ENCODE measurements around the gene MRPL27. TPM values are rescaled to one million over a fixed set of nuclear protein-coding genes. Genes with fewer than 3 reads are reported as not detected.

Gene MRPL27
- total RNA-seq, 1 experiment from 2014 or later = 106 TPM

- peaks cover 44% of the 10 kb centered on the region for H3K79me2 ChIP-seq (ENCODE audit: insufficient read depth, low read length)
- H3K9me2 ChIP-seq (ENCODE audit: insufficient read depth) = no peaks in the 10 kb centered on the region
- TF ChIP-seq CBX3 (IDR thresholded peaks at IDR 0.05; ENCODE audit: low read depth) = no peak
- no peak for TF ChIP-seq SRF (IDR thresholded peaks at IDR 0.05; ENCODE audit: low read depth)
- peak; percentile 91; the same call in 1 of the 2 replicates for TF ChIP-seq ZFX (IDR thresholded peaks at IDR 0.05)
- TF ChIP-seq TCF7L2 (IDR thresholded peaks at IDR 0.05; ENCODE audit: borderline replicate concordance, extremely low read depth, insufficient read depth, insufficient read length) = peak; percentile 4
- no peaks in the 10 kb centered on the region for H3K27me3 ChIP-seq (ENCODE audit: insufficient read depth, low read length)
- ChIA-PET CTCF (interaction anchor here (1.2 to 2.2 kb wide), 3 partner anchors 15 to 146 kb away, joined by 6 to 7 read pairs (median 6); partner anchors contain the start of gene LRRC59), POLR2A (interaction anchor here (1.0 to 1.4 kb wide), 3 partner anchors 15 to 27 kb away, joined by 3 to 5 read pairs (median 3); no protein-coding TSS in a partner anchor), RAD21 (ENCODE audit: low non-redundant PET in 1 of 2, low total read pairs in 2 of 2, uncharacterized antibody in 2 of 2, unreplicated experiment in 2 of 2) (no interaction called here)
- no peaks in the 10 kb centered on the region for H3K9me3 ChIP-seq (ENCODE audit: control insufficient read depth in 1 of 2, insufficient read depth in 1 of 2, low read depth in 1 of 2, low read length in 2 of 2)
- ATAC-seq (peak; percentile 59), DNase-seq (ENCODE audit: low read depth, low spot score) (no peak)
- no peak overlapping the region for H2AFZ ChIP-seq (ENCODE audit: low read depth, low read length, poor library complexity, severe bottlenecking)
- H3K4me3 ChIP-seq (replicated peaks in 1 of 2; ENCODE audit: low read depth in 1 of 2, low read length in 2 of 2) = peak overlapping the region; percentile 89 to 90
- peak overlapping the region; percentile 100 for H3K4me2 ChIP-seq (ENCODE audit: low read length)
- H3K4me1 ChIP-seq (ENCODE audit: control insufficient read depth in 1 of 2, insufficient read depth in 2 of 2, low read length in 2 of 2) = peaks cover 12 to 34% of the 10 kb centered on the region in 2 experiments
- H3K36me3 ChIP-seq (ENCODE audit: control insufficient read depth in 1 of 2, insufficient read depth in 2 of 2, low read length in 2 of 2) = no peaks in the 10 kb centered on the region
- intact Hi-C loops (cut with micrococcal nuclease) = no loop called here
- H3K9ac ChIP-seq (ENCODE audit: low read length) = peak overlapping the region; percentile 96
- BruUV-seq (replicated peaks) = no TSS peak
- H4K20me1 ChIP-seq (ENCODE audit: insufficient read depth) = no peaks in the 10 kb centered on the region
- H3K27ac ChIP-seq (ENCODE audit: low read depth, low read length) = peak overlapping the region; percentile 84; the same call in 1 of the 2 replicates
Measured at GRCh38 chr17:50346313-50347116, 26.5 kb downstream of the MRPL27 start.

GRCh38 chr17:50345432-50346312 is 27.3 kb downstream of the MRPL27 start, which contains the start of gene XYLT2:
Gene XYLT2 (plus strand): TSS chr17:50346126. CDS start chr17:50346141, 15 bp downstream.
- TSS peak; percentile 78 for BruUV-seq (replicated peaks)
- Histone ChIP-seq H2AFZ (ENCODE audit: low read depth, low read length, poor library complexity, severe bottlenecking) (peak within 1 kb of the TSS; percentile 27), H3K4me1 (ENCODE audit: control insufficient read depth in 1 of 2, insufficient read depth in 2 of 2, low read length in 2 of 2) (peaks cover 12 to 34% of the 10 kb centered on the region in 2 experiments), H3K79me2 (ENCODE audit: insufficient read depth, low read length) (peaks cover 40% of the 10 kb centered on the region), H3K27ac (ENCODE audit: low read depth, low read length) (peak within 1 kb of the TSS; percentile 84; the same call in 1 of the 2 replicates), H4K20me1 (ENCODE audit: insufficient read depth) (no peaks in the 10 kb centered on the region), H3K27me3 (ENCODE audit: insufficient read depth, low read length) (no peaks in the 10 kb centered on the region), H3K9me2 (ENCODE audit: insufficient read depth) (no peaks in the 10 kb centered on the region), H3K9me3 (ENCODE audit: control insufficient read depth in 1 of 2, insufficient read depth in 1 of 2, low read depth in 1 of 2, low read length in 2 of 2) (no peaks in the 10 kb centered on the region), H3K4me3 (replicated peaks in 1 of 2; ENCODE audit: low read depth in 1 of 2, low read length in 2 of 2) (peak within 1 kb of the TSS; percentile 89 to 90), H3K36me3 (ENCODE audit: control insufficient read depth in 1 of 2, insufficient read depth in 2 of 2, low read length in 2 of 2) (no peaks in the 10 kb centered on the region), H3K9ac (ENCODE audit: low read length) (peak within 1 kb of the TSS; percentile 96), H3K4me2 (ENCODE audit: low read length) (peak within 1 kb of the TSS; percentile 100)
- ATAC-seq = peak; percentile 92
- RAD21 ChIA-PET (ENCODE audit: low non-redundant PET in 1 of 2, low total read pairs in 2 of 2, uncharacterized antibody in 2 of 2, unreplicated experiment in 2 of 2) = no interaction called here
- POLR2A ChIA-PET = interaction anchor here (1.0 to 1.2 kb wide), 2 partner anchors 16 to 23 kb away, joined by 3 to 5 read pairs; no protein-coding TSS in a partner anchor
- CTCF ChIA-PET = interaction anchor here (0.6 to 2.2 kb wide), 3 partner anchors 16 to 145 kb away, joined by 3 to 7 read pairs (median 6); partner anchors contain the start of gene LRRC59
- peak; percentile 57 for DNase-seq (ENCODE audit: low read depth, low spot score)
- intact Hi-C loops (cut with micrococcal nuclease) = no loop called here
- TF ChIP-seq SIN3A (IDR thresholded peaks at IDR 0.05; ENCODE audit: low read depth) (no peak), ZNF274 (IDR thresholded peaks at IDR 0.05; ENCODE audit: low read depth, low read length) (no peak), JUND (IDR thresholded peaks at IDR 0.05) (no peak), POLR2A (IDR thresholded peaks at IDR 0.05; ENCODE audit: borderline replicate concordance, extremely low read depth, insufficient read depth, insufficient read length) (peak; percentile 77), YY1 (IDR thresholded peaks at IDR 0.05; ENCODE audit: extremely low read depth, insufficient replicate concordance, low read depth, low read length) (peak; percentile 82), REST (IDR thresholded peaks at IDR 0.05; ENCODE audit: low read depth) (no peak), SRF (IDR thresholded peaks at IDR 0.05; ENCODE audit: low read depth) (no peak), RAD21 (IDR thresholded peaks at IDR 0.05; ENCODE audit: low read depth) (no peak), EZH2 (IDR thresholded peaks at IDR 0.05) (no peak), POLR2AphosphoS5 (IDR thresholded peaks at IDR 0.05; ENCODE audit: low read depth, low read length) (peak; percentile 96), CBX3 (IDR thresholded peaks at IDR 0.05; ENCODE audit: low read depth) (no peak)
- TF ChIP-seq, protein P1, sequence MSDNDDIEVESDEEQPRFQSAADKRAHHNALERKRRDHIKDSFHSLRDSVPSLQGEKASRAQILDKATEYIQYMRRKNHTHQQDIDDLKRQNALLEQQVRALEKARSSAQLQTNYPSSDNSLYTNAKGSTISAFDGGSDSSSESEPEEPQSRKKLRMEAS (IDR thresholded peaks at IDR 0.05) = peak; percentile 90

Measured in HCT116 (cell line).